WTC11 (cell line): Measurements from ENCODE around the gene NPTX1. TPM values are rescaled to one million over a fixed set of nuclear protein-coding genes. Genes with fewer than 3 reads are reported as not detected.

Experiments used
- ATAC-seq: fragments of 200-7000 bp; cut with Tn5 transposase; 2 replicates; pipeline ENCODE4 v1.10.0; 2021; ENCODE audit warnings: mild to moderate bottlenecking, moderate library complexity
- CTCF ChIA-PET: fragments of 300-600 bp; sonication (Branson Sonifier 250); formaldehyde crosslinking; loops from one replicate; lab custom pipeline; 2021; ENCODE audit warnings: antibody characterized with exemption; lab: Charles Lee
- POLR2A ChIA-PET: fragments of 350-600 bp; sonication (Branson Sonifier 250); formaldehyde crosslinking; loops from one replicate; lab custom pipeline; 2021; ENCODE audit warnings: antibody characterized with exemption; lab: Charles Lee
- DNase-seq: peaks from one replicate; pipeline ENCODE4 v3.0.0; 2021; ENCODE audit warnings: low spot score
- H3K27ac Mint-ChIP-seq: 2 replicates; pipeline ENCODE4 v1.8.0; 2021; ENCODE audit warnings: mixed read lengths
- H3K27me3 Mint-ChIP-seq: 2 replicates; pipeline ENCODE4 v1.8.0; 2021; ENCODE audit warnings: low read depth, mild to moderate bottlenecking, moderate library complexity, mixed read lengths
- H3K36me3 Mint-ChIP-seq: 2 replicates; pipeline ENCODE4 v1.8.0; 2021; ENCODE audit warnings: mixed read lengths
- H3K4me1 Mint-ChIP-seq: 2 replicates; pipeline ENCODE4 v1.8.0; 2022; ENCODE audit warnings: mixed read lengths
- H3K4me3 Mint-ChIP-seq: 2 replicates; pipeline ENCODE4 v1.8.0; 2021; ENCODE audit warnings: mild to moderate bottlenecking, moderate library complexity, mixed read lengths
- H3K9me3 Mint-ChIP-seq: 2 replicates; pipeline ENCODE4 v1.8.0; 2021; ENCODE audit warnings: mixed read lengths
- ATF3 ChIP-seq: sonication (generic); formaldehyde crosslinking; conservative IDR thresholded peaks from 2 replicates; pipeline ENCODE4 v1.8.1; 2022; ENCODE audit warnings: mild to moderate bottlenecking, missing genetic modification reagents
- CDX4 ChIP-seq: fragments of 250-450 bp; sonication (Bioruptor Pico); IDR thresholded peaks from 2 replicates; pipeline ENCODE4 v1.9.0; 2021; ENCODE audit warnings: moderate library complexity, mild to moderate bottlenecking, inconsistent platforms, borderline replicate concordance
- CREB1 ChIP-seq: sonication (generic); formaldehyde crosslinking; IDR thresholded peaks from 2 replicates; pipeline ENCODE4 v1.8.0; 2023; ENCODE audit warnings: mild to moderate bottlenecking, missing genetic modification reagents
- E2F5 ChIP-seq: sonication (generic); formaldehyde crosslinking; IDR thresholded peaks from 2 replicates; pipeline ENCODE4 v1.8.1; 2022; ENCODE audit warnings: mild to moderate bottlenecking, moderate library complexity, missing genetic modification reagents
- ELF4 ChIP-seq: sonication (generic); formaldehyde crosslinking; IDR thresholded peaks from 2 replicates; pipeline ENCODE4 v1.8.1; 2022; ENCODE audit warnings: low read depth, mild to moderate bottlenecking, moderate library complexity, missing genetic modification reagents
- FOXP1 ChIP-seq: sonication (generic); formaldehyde crosslinking; IDR thresholded peaks from 2 replicates; pipeline ENCODE4 v1.8.0; 2022; ENCODE audit warnings: missing genetic modification reagents, mild to moderate bottlenecking, moderate library complexity, borderline replicate concordance
- JAZF1 ChIP-seq: fragments of 250-450 bp; sonication (Bioruptor Pico); IDR thresholded peaks from 2 replicates; pipeline ENCODE4 v1.9.0; 2021; ENCODE audit warnings: moderate library complexity, mild to moderate bottlenecking, inconsistent platforms
- NFATC4 ChIP-seq: fragments of 250-450 bp; sonication (Bioruptor Pico); IDR thresholded peaks from 2 replicates; pipeline ENCODE4 v1.9.0; 2021; ENCODE audit warnings: mild to moderate bottlenecking
- RORB ChIP-seq: fragments of 250-450 bp; sonication (Bioruptor Pico); IDR thresholded peaks from 2 replicates; pipeline ENCODE4 v1.9.0; 2021; ENCODE audit warnings: mild to moderate bottlenecking
- ZNF121 ChIP-seq: sonication (generic); formaldehyde crosslinking; IDR thresholded peaks from 2 replicates; pipeline ENCODE4 v1.8.0; 2023; ENCODE audit warnings: missing genetic modification reagents
- ZNF232 ChIP-seq: sonication (generic); formaldehyde crosslinking; IDR thresholded peaks from 2 replicates; pipeline ENCODE4 v1.8.0; 2022; ENCODE audit warnings: mild to moderate bottlenecking, missing genetic modification reagents
- ZNF423 ChIP-seq: fragments of 250-450 bp; sonication (Bioruptor Pico); IDR thresholded peaks from 2 replicates; pipeline ENCODE4 v2.1.2; 2022; ENCODE audit warnings: mild to moderate bottlenecking, moderate library complexity
- total RNA-seq: library from RNA; stranded (reverse); gene quantifications from 3 replicates; pipeline ENCODE4 v1.2.3, GENCODE V29; 2021
- TF ChIP-seq, protein P1 (sequence below): sonication (generic); formaldehyde crosslinking; conservative IDR thresholded peaks from 2 replicates; pipeline ENCODE4 v1.8.1; 2023; ENCODE audit warnings: mild to moderate bottlenecking, low read depth, missing genetic modification reagents, moderate library complexity
- TF ChIP-seq, protein P2 (sequence below): sonication (generic); formaldehyde crosslinking; IDR thresholded peaks from 2 replicates; pipeline ENCODE4 v1.8.1; 2023; ENCODE audit warnings: mild to moderate bottlenecking, missing genetic modification reagents
- TF ChIP-seq, protein P3 (sequence below): sonication (generic); formaldehyde crosslinking; IDR thresholded peaks from 2 replicates; pipeline ENCODE4 v1.8.1; 2023; ENCODE audit warnings: mild to moderate bottlenecking, missing genetic modification reagents, borderline replicate concordance

NPTX1 gene
- total RNA-seq, 1 experiment from 2014 or later = 15.1 TPM

- no peak for DNase-seq
- CTCF ChIA-PET = interaction anchor here (1.7 kb wide), 1 partner anchor 24 kb away, joined by 8 read pairs; no protein-coding TSS in a partner anchor
- H3K27ac Mint-ChIP-seq = no peak overlapping the region
Observed at GRCh38 chr17:80451104-80451775, 25.2 kb downstream of the NPTX1 start.

GRCh38 chr17:80449930-80450576, 26.4 kb downstream of the NPTX1 start:
- TF ChIP-seq, protein P1, sequence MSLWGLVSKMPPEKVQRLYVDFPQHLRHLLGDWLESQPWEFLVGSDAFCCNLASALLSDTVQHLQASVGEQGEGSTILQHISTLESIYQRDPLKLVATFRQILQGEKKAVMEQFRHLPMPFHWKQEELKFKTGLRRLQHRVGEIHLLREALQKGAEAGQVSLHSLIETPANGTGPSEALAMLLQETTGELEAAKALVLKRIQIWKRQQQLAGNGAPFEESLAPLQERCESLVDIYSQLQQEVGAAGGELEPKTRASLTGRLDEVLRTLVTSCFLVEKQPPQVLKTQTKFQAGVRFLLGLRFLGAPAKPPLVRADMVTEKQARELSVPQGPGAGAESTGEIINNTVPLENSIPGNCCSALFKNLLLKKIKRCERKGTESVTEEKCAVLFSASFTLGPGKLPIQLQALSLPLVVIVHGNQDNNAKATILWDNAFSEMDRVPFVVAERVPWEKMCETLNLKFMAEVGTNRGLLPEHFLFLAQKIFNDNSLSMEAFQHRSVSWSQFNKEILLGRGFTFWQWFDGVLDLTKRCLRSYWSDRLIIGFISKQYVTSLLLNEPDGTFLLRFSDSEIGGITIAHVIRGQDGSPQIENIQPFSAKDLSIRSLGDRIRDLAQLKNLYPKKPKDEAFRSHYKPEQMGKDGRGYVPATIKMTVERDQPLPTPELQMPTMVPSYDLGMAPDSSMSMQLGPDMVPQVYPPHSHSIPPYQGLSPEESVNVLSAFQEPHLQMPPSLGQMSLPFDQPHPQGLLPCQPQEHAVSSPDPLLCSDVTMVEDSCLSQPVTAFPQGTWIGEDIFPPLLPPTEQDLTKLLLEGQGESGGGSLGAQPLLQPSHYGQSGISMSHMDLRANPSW (CRISPR knock-in tag) = no peak
- TF ChIP-seq RORB (CRISPR knock-in tag) (no peak), NFATC4 (no peak), ZNF423 (CRISPR knock-in tag) (no peak), E2F5 (CRISPR knock-in tag) (no peak), FOXP1 (CRISPR knock-in tag) (no peak), ZNF121 (CRISPR knock-in tag) (no peak), ATF3 (CRISPR knock-in tag) (no peak), ZNF232 (CRISPR knock-in tag) (no peak)
- TF ChIP-seq, protein P2, sequence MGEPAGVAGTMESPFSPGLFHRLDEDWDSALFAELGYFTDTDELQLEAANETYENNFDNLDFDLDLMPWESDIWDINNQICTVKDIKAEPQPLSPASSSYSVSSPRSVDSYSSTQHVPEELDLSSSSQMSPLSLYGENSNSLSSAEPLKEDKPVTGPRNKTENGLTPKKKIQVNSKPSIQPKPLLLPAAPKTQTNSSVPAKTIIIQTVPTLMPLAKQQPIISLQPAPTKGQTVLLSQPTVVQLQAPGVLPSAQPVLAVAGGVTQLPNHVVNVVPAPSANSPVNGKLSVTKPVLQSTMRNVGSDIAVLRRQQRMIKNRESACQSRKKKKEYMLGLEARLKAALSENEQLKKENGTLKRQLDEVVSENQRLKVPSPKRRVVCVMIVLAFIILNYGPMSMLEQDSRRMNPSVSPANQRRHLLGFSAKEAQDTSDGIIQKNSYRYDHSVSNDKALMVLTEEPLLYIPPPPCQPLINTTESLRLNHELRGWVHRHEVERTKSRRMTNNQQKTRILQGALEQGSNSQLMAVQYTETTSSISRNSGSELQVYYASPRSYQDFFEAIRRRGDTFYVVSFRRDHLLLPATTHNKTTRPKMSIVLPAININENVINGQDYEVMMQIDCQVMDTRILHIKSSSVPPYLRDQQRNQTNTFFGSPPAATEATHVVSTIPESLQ (CRISPR knock-in tag) = no peak
- Mint-ChIP-seq H3K27ac (peak overlapping the region; percentile 11; the same call in 1 of the 2 replicates), H3K27me3 (peaks cover 9% of the 10 kb centered on the region), H3K9me3 (no peaks in the 10 kb centered on the region), H3K4me1 (peaks cover 6% of the 10 kb centered on the region), H3K36me3 (no peaks in the 10 kb centered on the region), H3K4me3 (no peak overlapping the region)
- ChIA-PET CTCF (interaction anchor here (1.1 to 1.7 kb wide), 2 partner anchors 23 kb away, joined by 4 to 8 read pairs; no protein-coding TSS in a partner anchor), POLR2A (no interaction called here)
- DNase-seq (no peak), ATAC-seq (no peak)

More at GRCh38 chr17:80451104-80451775, 25.2 kb downstream of the NPTX1 start:
- ATAC-seq = no peak
- H3K4me1 Mint-ChIP-seq = peaks cover 15% of the 10 kb centered on the region
- H3K36me3 Mint-ChIP-seq = no peaks in the 10 kb centered on the region
- POLR2A ChIA-PET = no interaction called here
- no peaks in the 10 kb centered on the region for H3K9me3 Mint-ChIP-seq
- H3K4me3 Mint-ChIP-seq = no peak overlapping the region
- no peak for TF ChIP-seq CDX4 (CRISPR knock-in tag)
- TF ChIP-seq ELF4 (CRISPR knock-in tag) = no peak
- TF ChIP-seq, protein P3, sequence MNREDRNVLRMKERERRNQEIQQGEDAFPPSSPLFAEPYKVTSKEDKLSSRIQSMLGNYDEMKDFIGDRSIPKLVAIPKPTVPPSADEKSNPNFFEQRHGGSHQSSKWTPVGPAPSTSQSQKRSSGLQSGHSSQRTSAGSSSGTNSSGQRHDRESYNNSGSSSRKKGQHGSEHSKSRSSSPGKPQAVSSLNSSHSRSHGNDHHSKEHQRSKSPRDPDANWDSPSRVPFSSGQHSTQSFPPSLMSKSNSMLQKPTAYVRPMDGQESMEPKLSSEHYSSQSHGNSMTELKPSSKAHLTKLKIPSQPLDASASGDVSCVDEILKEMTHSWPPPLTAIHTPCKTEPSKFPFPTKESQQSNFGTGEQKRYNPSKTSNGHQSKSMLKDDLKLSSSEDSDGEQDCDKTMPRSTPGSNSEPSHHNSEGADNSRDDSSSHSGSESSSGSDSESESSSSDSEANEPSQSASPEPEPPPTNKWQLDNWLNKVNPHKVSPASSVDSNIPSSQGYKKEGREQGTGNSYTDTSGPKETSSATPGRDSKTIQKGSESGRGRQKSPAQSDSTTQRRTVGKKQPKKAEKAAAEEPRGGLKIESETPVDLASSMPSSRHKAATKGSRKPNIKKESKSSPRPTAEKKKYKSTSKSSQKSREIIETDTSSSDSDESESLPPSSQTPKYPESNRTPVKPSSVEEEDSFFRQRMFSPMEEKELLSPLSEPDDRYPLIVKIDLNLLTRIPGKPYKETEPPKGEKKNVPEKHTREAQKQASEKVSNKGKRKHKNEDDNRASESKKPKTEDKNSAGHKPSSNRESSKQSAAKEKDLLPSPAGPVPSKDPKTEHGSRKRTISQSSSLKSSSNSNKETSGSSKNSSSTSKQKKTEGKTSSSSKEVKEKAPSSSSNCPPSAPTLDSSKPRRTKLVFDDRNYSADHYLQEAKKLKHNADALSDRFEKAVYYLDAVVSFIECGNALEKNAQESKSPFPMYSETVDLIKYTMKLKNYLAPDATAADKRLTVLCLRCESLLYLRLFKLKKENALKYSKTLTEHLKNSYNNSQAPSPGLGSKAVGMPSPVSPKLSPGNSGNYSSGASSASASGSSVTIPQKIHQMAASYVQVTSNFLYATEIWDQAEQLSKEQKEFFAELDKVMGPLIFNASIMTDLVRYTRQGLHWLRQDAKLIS (CRISPR knock-in tag) = no peak
- TF ChIP-seq JAZF1 (CRISPR knock-in tag) = no peak
- TF ChIP-seq, protein P1 (CRISPR knock-in tag) = no peak
- TF ChIP-seq CREB1 (CRISPR knock-in tag) = no peak
- H3K27me3 Mint-ChIP-seq = peaks cover 9% of the 10 kb centered on the region
